Heart left ventricle (tissue), 16 donors: ENCODE results near the gene SDE2. TPM values are rescaled to one million over a fixed set of nuclear protein-coding genes. Genes with fewer than 3 reads are reported as not detected.

Source experiments
- ATAC-seq, 4 donors: fragments of 200-7000 bp; cut with Tn5 transposase; one replicate each; pipeline ENCODE4 v1.9.1; 2020 to 2022; ENCODE audit warnings: moderate library complexity in 4 of 4, mild to moderate bottlenecking in 3 of 4, moderate number of reproducible peaks in 1 of 4
- DNase-seq, 5 donors: peaks; one replicate each; pipeline ENCODE4 v3.0.0-alpha.2; 2020
- H3K27ac ChIP-seq, 12 donors: fragments of 200-600 bp; sonication (generic) in 4 of 12; one replicate each; pipeline versions ENCODE4 v1.5.0 to v1.8.0; 2016 to 2022; ENCODE audit warnings: mild to moderate bottlenecking in 2 of 12
- H3K27me3 ChIP-seq, 9 donors: fragments of 200-600 bp; sonication (generic) in 2 of 9; one replicate each; pipeline versions ENCODE4 v1.5.1 to v1.8.0; 2016 to 2022; ENCODE audit warnings: mild to moderate bottlenecking in 3 of 9
- H3K36me3 ChIP-seq, 9 donors: fragments of 200-600 bp; sonication (generic) in 2 of 9; one replicate each; pipeline versions ENCODE4 v1.5.0 to v1.8.0; 2018 to 2022; ENCODE audit warnings: mild to moderate bottlenecking in 2 of 9
- H3K4me1 ChIP-seq, 12 donors: fragments of 200-600 bp; sonication (generic) in 4 of 12; one replicate each; pipeline versions ENCODE4 v1.5.0 to v1.8.0; 2016 to 2022; ENCODE audit warnings: mild to moderate bottlenecking in 3 of 12
- H3K4me3 ChIP-seq, 12 donors: fragments of 200-600 bp; sonication (generic) in 4 of 12; one replicate each; pipeline versions ENCODE4 v1.5.0 to v1.8.0; 2017 to 2022; ENCODE audit warnings: mild to moderate bottlenecking in 9 of 12, moderate library complexity in 4 of 12
- H3K9me3 ChIP-seq, 12 donors: fragments of 200-600 bp; sonication (generic) in 4 of 12; one replicate each; pipeline versions ENCODE4 v1.5.0 to v1.8.0; 2016 to 2022; ENCODE audit warnings: mild to moderate bottlenecking in 1 of 12
- CTCF ChIP-seq, 12 donors: fragments of 200-600 bp; sonication (generic) in 4 of 12; IDR thresholded peaks; one replicate each; pipeline versions ENCODE4 v1.5.0 to v1.8.0; 2018 to 2022; ENCODE audit warnings: antibody characterized with exemption in 12 of 12, mild to moderate bottlenecking in 5 of 12
- POLR2A ChIP-seq, 2 donors: fragments of 450-650 bp; IDR thresholded peaks; one replicate each; pipeline ENCODE4 v1.6.1; 2017; ENCODE audit warnings: antibody characterized with exemption in 2 of 2, mild to moderate bottlenecking in 2 of 2, moderate library complexity in 2 of 2
- WGBS, 4 donors: extraction: QIAGEN DNeasy Blood & Tissue Kit in 2 of 4; methylation state at CpG; one replicate each; pipeline versions ENCODE4 v1.1.5 to v1.1.7; 2013 to 2018; 5-methylcytosine and 5-hydroxymethylcytosine counted together
- intact Hi-C, 10 donors: fragments of 100-400 bp; cut with DNase I; formaldehyde crosslinking; loops; one replicate each; pipeline versions ENCODE4 v1.11.1 to v1.14.2; 2022
- polyA plus RNA-seq, 2 donors: library from polyadenylated mRNA; stranded (reverse); fragments of 200-250 nt; gene quantifications; one replicate each; pipeline ENCODE4 v1.2.3, GENCODE V29; 2013
- total RNA-seq, 9 donors: library from RNA; depleted of rRNA in 2 of 9; stranded (reverse); fragments of >200 nt in 2 of 9; fragmentation: NEBNext Ultra II Directional in 3 of 9; extraction: Animal tissue kit (Norgen Biotek cat#: 25700) in 3 of 9; gene quantifications; one replicate each; pipeline versions ENCODE4 v1.1.0 to v1.2.4, GENCODE V29; 2016 to 2023
- donor health status: ischemic (EF 13 %, LVEDD 7.1; RV severe dilation, severe dysfunction).
- donor health status: healthy with polysubstance abuse.
- donor health status: DM: no; HTN: yes; CAD: no.
- donor health status: DM: no; HTN: no; CAD: no.
- donor health status: ischemic (EF 25% LVEDD 6.9; RV normal size, moderate dysfunction).
- donor health status: ischemic (EF 25% LVEDD 5.7; RV mildly dilated, moderate dysfunction).
- donor health status: healthy.
- donor health status: DM: yes; HTN: yes; CAD: no.
- donor health status: ischemic (EF 35%, LVEDD 5.7; RV mildly dilated, moderate dysfunction).
- donor health status: nonischemic (EF 11% LVEDD 7.7; RV severe dilation, severe dysfunction).
- donor health status: DM: yes; HTN: yes; CAD: no.
- donor health status: PGD.
- donor health status: ischemic (EF 29% LVEDD 5.4; RV normal size, mild dysfunction).
- donor health status: nonischemic (EF 23%, LVEDD 6.1; RV moderate dilation, normal function).

SDE2 gene
- total and polyA plus RNA-seq, 11 donors = 3.7 to 16.4 (median 12.6) TPM

- Histone ChIP-seq H3K9me3 (no peaks in the 10 kb centered on the region), H3K4me1 (no peaks in the 10 kb centered on the region), H3K4me3 (no peak overlapping the region), H3K27me3 (peaks cover 0 to 3% (median 0%) of the 10 kb centered on the region in 9 donors), H3K36me3 (no peaks in the 10 kb centered on the region), H3K27ac (no peak overlapping the region)
- intact Hi-C loops = no loop called here
- ATAC-seq = no peak
- 84 to 96% (median 87%) methylated on average over 1 of the region's 1 CpG for WGBS, 4 donors
- no peak for DNase-seq
- TF ChIP-seq POLR2A (IDR thresholded peaks at IDR 0.05) = no peak
- TF ChIP-seq CTCF (IDR thresholded peaks at IDR 0.05) = no peak
Measured at GRCh38 chr1:225954753-225955152, 44.4 kb downstream of the SDE2 start.

GRCh38 chr1:225953315-225953714, 45.8 kb downstream of the SDE2 start:
- Histone ChIP-seq H3K9me3 (no peaks in the 10 kb centered on the region), H3K27ac (no peak overlapping the region), H3K27me3 (peaks cover 0 to 3% (median 0%) of the 10 kb centered on the region in 9 donors), H3K36me3 (no peaks in the 10 kb centered on the region), H3K4me3 (no peak overlapping the region), H3K4me1 (no peaks in the 10 kb centered on the region)
- no peak for DNase-seq
- ATAC-seq = no peak
- TF ChIP-seq CTCF (IDR thresholded peaks at IDR 0.05) (no peak), POLR2A (IDR thresholded peaks at IDR 0.05) (no peak)
- intact Hi-C loops = no loop called here
- 81 to 89% (median 85%) methylated on average over 4 of the region's 4 CpGs for WGBS, 4 donors

- intact Hi-C loops = no loop called here
- H3K4me1 ChIP-seq = no peaks in the 10 kb centered on the region
- TF ChIP-seq CTCF (IDR thresholded peaks at IDR 0.05) (no peak), POLR2A (IDR thresholded peaks at IDR 0.05) (no peak)
- DNase-seq (no peak), ATAC-seq (no peak)
- no peak overlapping the region for H3K27ac ChIP-seq
- H3K4me3 ChIP-seq = no peak overlapping the region
- H3K27me3 ChIP-seq = peaks cover 0 to 3% (median 0%) of the 10 kb centered on the region in 9 donors
- H3K9me3 ChIP-seq = no peaks in the 10 kb centered on the region
- WGBS, 4 donors = 63 to 67% (median 66%) methylated on average over 9 of the region's 9 CpGs
- no peaks in the 10 kb centered on the region for H3K36me3 ChIP-seq
Measured at GRCh38 chr1:225950905-225951497, 48.1 kb downstream of the SDE2 start.

GRCh38 chr1:225949041-225949440, 50.1 kb downstream of the SDE2 start:
- Histone ChIP-seq H3K9me3 (no peaks in the 10 kb centered on the region), H3K36me3 (no peaks in the 10 kb centered on the region), H3K27ac (no peak overlapping the region), H3K27me3 (peaks cover 0 to 3% (median 0%) of the 10 kb centered on the region in 9 donors), H3K4me1 (peaks cover 0 to 5% (median 0%) of the 10 kb centered on the region in 12 donors), H3K4me3 (no peak overlapping the region)
- 48 to 57% (median 52%) methylated on average over 6 of the region's 6 CpGs for WGBS, 4 donors
- DNase-seq = no peak
- no peak for ATAC-seq
- intact Hi-C loops = no loop called here
- TF ChIP-seq CTCF (IDR thresholded peaks at IDR 0.05) (no peak), POLR2A (IDR thresholded peaks at IDR 0.05) (no peak)
